A549 (cell line): ENCODE results near the gene SLU7. TPM values are rescaled to one million over a fixed set of nuclear protein-coding genes. Genes with fewer than 3 reads are reported as not detected.

Source experiments
- ATAC-seq, 2 experiments: fragments of 200-7000 bp in 1 of 2; fragments of >200 bp in 1 of 2; cut with Nextera tagmentation in 1 of 2; cut with Tn5 transposase in 1 of 2; 3 replicates each; pipeline versions ENCODE4 v1.8.0 to v1.9.1; 2018 to 2020; ENCODE audit warnings: mild to moderate bottlenecking in 1 of 2, moderate library complexity in 1 of 2
- CTCF ChIA-PET: fragments of 300-600 bp; sonication (Branson Sonifier 250); formaldehyde crosslinking; extraction: SDS; loops from one replicate; lab custom pipeline; 2021; ENCODE audit warnings: antibody characterized with exemption, inconsistent platforms; lab: Yijun Ruan, JAX
- POLR2A ChIA-PET: fragments of 350-600 bp; formaldehyde crosslinking; extraction: SDS; loops from one replicate; lab custom pipeline; 2021; ENCODE audit warnings: antibody characterized with exemption, inconsistent platforms; lab: Yijun Ruan, JAX
- DNase-seq, 2 experiments: peaks; one replicate each; pipeline versions ENCODE4 v3.0.0 to v3.0.0-alpha.2; 2011 to 2016; ENCODE audit warnings: low read depth in 1 of 2, low spot score in 1 of 2
- FAIRE-seq: peaks from 2 replicates; lab custom pipeline; 2011; peaks lifted over from hg19 to GRCh38; lab: Jason Lieb, UNC
- H3K27ac ChIP-seq, 2 experiments: fragments of >200 bp; sonication (Bioruptor Twin); formaldehyde crosslinking; 3 replicates each; pipeline ENCODE4 v1.5.1; 2016 to 2017
- H3K4me1 ChIP-seq: fragments of >200 bp; sonication (Bioruptor Twin); formaldehyde crosslinking; 3 replicates; pipeline ENCODE4 v1.6.1; 2016
- H3K4me2 ChIP-seq: fragments of >200 bp; sonication (Bioruptor Twin); formaldehyde crosslinking; 3 replicates; pipeline ENCODE4 v1.6.1; 2016
- H3K4me3 ChIP-seq: fragments of >200 bp; sonication (Bioruptor Twin); formaldehyde crosslinking; 3 replicates; pipeline ENCODE4 v1.5.1; 2016
- H3K9me3 ChIP-seq: fragments of >200 bp; sonication (Bioruptor Twin); formaldehyde crosslinking; 3 replicates; pipeline ENCODE4 v1.6.1; 2016
- BCL3 ChIP-seq: fragments of >200 bp; sonication (Bioruptor Twin); formaldehyde crosslinking; IDR thresholded peaks from 3 replicates; pipeline ENCODE4 v1.6.1; 2016
- CBX8 ChIP-seq: fragments of 200-600 bp; sonication (generic); IDR thresholded peaks from 2 replicates; pipeline ENCODE4 v1.6.1; 2016
- CEBPB ChIP-seq, 2 experiments: fragments of >200 bp in 1 of 2; sonication (Bioruptor Twin) in 1 of 2; formaldehyde crosslinking in 1 of 2; IDR thresholded peaks; 2 replicates each; pipeline ENCODE4 v1.6.1; 2012 to 2016
- CHD2 ChIP-seq: fragments of 150-350 bp; IDR thresholded peaks from 2 replicates; pipeline ENCODE4 v1.6.1; 2014; ENCODE audit warnings: low read length; ENCODE audit not compliant: partially characterized antibody
- E2F6 ChIP-seq: IDR thresholded peaks from 2 replicates; pipeline ENCODE4 v1.6.1; 2012; ENCODE audit warnings: low read depth, borderline replicate concordance
- EHMT2 ChIP-seq: fragments of 200-600 bp; sonication (generic); IDR thresholded peaks from 2 replicates; pipeline ENCODE4 v1.6.1; 2016; ENCODE audit warnings: antibody characterized with exemption, low read depth, mild to moderate bottlenecking, moderate library complexity
- ESRRA ChIP-seq: fragments of 150-350 bp; IDR thresholded peaks from 2 replicates; pipeline ENCODE4 v1.6.1; 2014; ENCODE audit warnings: mild to moderate bottlenecking, low read length, borderline replicate concordance
- FOSB ChIP-seq: fragments of 250-450 bp; sonication (Bioruptor Pico); IDR thresholded peaks from 2 replicates; pipeline ENCODE4 v1.5.0; 2020; ENCODE audit warnings: mild to moderate bottlenecking, moderate library complexity
- FOSL2 ChIP-seq, 2 experiments: fragments of 450-650 bp in 1 of 2; fragments of >200 bp in 1 of 2; sonication (Bioruptor Twin) in 1 of 2; formaldehyde crosslinking; IDR thresholded peaks; 2 replicates each; pipeline versions ENCODE4 v1.5.0 to v1.6.1; 2016 to 2020; ENCODE audit warnings: mild to moderate bottlenecking in 1 of 2, moderate library complexity in 1 of 2
- HES2 ChIP-seq: fragments of >200 bp; sonication (Bioruptor Twin); formaldehyde crosslinking; IDR thresholded peaks from 2 replicates; pipeline ENCODE4 v1.6.1; 2016
- HEYL ChIP-seq: fragments of 250-450 bp; sonication (Bioruptor Pico); IDR thresholded peaks from 2 replicates; pipeline ENCODE4 v1.8.0; 2021; ENCODE audit warnings: mild to moderate bottlenecking, moderate library complexity
- HOXB13 ChIP-seq: fragments of 250-450 bp; sonication (Bioruptor Pico); IDR thresholded peaks from 2 replicates; pipeline ENCODE4 v1.5.0; 2020; ENCODE audit warnings: low read depth, mild to moderate bottlenecking, moderate library complexity
- HOXB5 ChIP-seq: fragments of 250-450 bp; sonication (Bioruptor Pico); IDR thresholded peaks from 2 replicates; pipeline ENCODE4 v1.5.0; 2020; ENCODE audit warnings: mild to moderate bottlenecking, moderate library complexity
- JUN ChIP-seq, 2 experiments: fragments of >200 bp; sonication (Bioruptor Twin); formaldehyde crosslinking; IDR thresholded peaks; 2 replicates in 1 of 2; 3 replicates in 1 of 2; pipeline ENCODE4 v1.6.1; 2016 to 2017
- JUNB ChIP-seq: fragments of >200 bp; sonication (Bioruptor Twin); formaldehyde crosslinking; IDR thresholded peaks from 2 replicates; pipeline ENCODE4 v1.6.1; 2016
- KDM5A ChIP-seq: fragments of 200-600 bp; sonication (generic); IDR thresholded peaks from 2 replicates; pipeline ENCODE4 v1.6.1; 2016; ENCODE audit warnings: antibody characterized with exemption, mild to moderate bottlenecking
- MAX ChIP-seq: IDR thresholded peaks from 2 replicates; pipeline ENCODE4 v1.6.1; 2012
- MAZ ChIP-seq: fragments of 150-350 bp; IDR thresholded peaks from 2 replicates; pipeline ENCODE4 v1.6.1; 2014; ENCODE audit warnings: antibody characterized with exemption, low read depth, low read length, borderline replicate concordance
- NFE2L2 ChIP-seq: fragments of 150-350 bp; conservative IDR thresholded peaks from 2 replicates; pipeline ENCODE4 v1.6.1; 2014; ENCODE audit warnings: low read length
- NPAS2 ChIP-seq: fragments of 250-450 bp; sonication (Bioruptor Pico); IDR thresholded peaks from 2 replicates; pipeline ENCODE4 v1.8.0; 2022; ENCODE audit warnings: mild to moderate bottlenecking, moderate library complexity, borderline replicate concordance
- PBX3 ChIP-seq: IDR thresholded peaks from 2 replicates; pipeline ENCODE4 v1.6.1; 2012
- PHF8 ChIP-seq: fragments of 200-600 bp; sonication (generic); IDR thresholded peaks from 2 replicates; pipeline ENCODE4 v1.6.1; 2016; ENCODE audit warnings: low read depth, mild to moderate bottlenecking, antibody characterized with exemption, moderate library complexity, borderline replicate concordance
- RARB ChIP-seq: fragments of 250-450 bp; sonication (Bioruptor Pico); IDR thresholded peaks from 2 replicates; pipeline ENCODE4 v1.8.0; 2021; ENCODE audit warnings: mild to moderate bottlenecking, moderate library complexity
- RCOR1 ChIP-seq: fragments of 150-350 bp; IDR thresholded peaks from 2 replicates; pipeline ENCODE4 v1.6.1; 2014; ENCODE audit warnings: antibody characterized with exemption, low read length, low read depth
- RNF2 ChIP-seq: fragments of 200-600 bp; sonication (generic); IDR thresholded peaks from 2 replicates; pipeline ENCODE4 v1.6.1; 2016; ENCODE audit warnings: low read depth, mild to moderate bottlenecking, antibody characterized with exemption, moderate library complexity, borderline replicate concordance
- SMC3 ChIP-seq: fragments of >200 bp; sonication (Bioruptor Twin); formaldehyde crosslinking; IDR thresholded peaks from 3 replicates; pipeline ENCODE4 v1.6.1; 2018; ENCODE audit warnings: inconsistent platforms
- SREBF2 ChIP-seq: fragments of 450-650 bp; IDR thresholded peaks from 2 replicates; pipeline ENCODE4 v1.6.1; 2014; ENCODE audit warnings: mild to moderate bottlenecking, moderate library complexity
- TFCP2L1 ChIP-seq: fragments of 250-450 bp; sonication (Bioruptor Pico); IDR thresholded peaks from 2 replicates; pipeline ENCODE4 v1.5.0; 2021; ENCODE audit warnings: mild to moderate bottlenecking
- ZC3H11A ChIP-seq: fragments of 450-650 bp; IDR thresholded peaks from 2 replicates; pipeline ENCODE4 v1.6.1; 2014; ENCODE audit warnings: antibody characterized with exemption, mild to moderate bottlenecking
- ZFP36 ChIP-seq: fragments of 450-650 bp; IDR thresholded peaks from 2 replicates; pipeline ENCODE4 v1.6.1; 2014; ENCODE audit warnings: borderline replicate concordance; ENCODE audit not compliant: partially characterized antibody
- WGBS: methylation state at CpG from one replicate; pipeline ENCODE4 v1.1.6; 2017; ENCODE audit errors: missing lambda C conversion rate; 5-methylcytosine and 5-hydroxymethylcytosine counted together
- polyA plus RNA-seq, 4 experiments: library from polyadenylated mRNA; depleted of rRNA in 3 of 4; stranded (reverse); fragments of >200 nt; fragmentation: RNase III in 1 of 4; extraction: RNeasy Plus Mini Kit Qiagen cat#74134 plus additional on column Dnase treatment in 1 of 4; gene quantifications; 2 replicates in 3 of 4; 3 replicates in 1 of 4; pipeline ENCODE4 v1.2.3, GENCODE V29; 2011 to 2017

Gene SLU7
- polyA plus RNA-seq, 2 of the 4 experiments (the other 2 are of a cell fraction) = 67.0 to 75.5 TPM

- no peaks in the 10 kb centered on the region for H3K9me3 ChIP-seq
- H3K4me3 ChIP-seq = no peak overlapping the region
- FAIRE-seq (no peak), ATAC-seq (no peak), DNase-seq (no peak)
- POLR2A ChIA-PET = no interaction called here
- CTCF ChIA-PET = interaction anchor here (0.8 to 6.1 kb wide), 3 partner anchors 9 to 48 kb away, joined by 3 to 49 read pairs (median 5); no protein-coding TSS in a partner anchor
- WGBS = 91% methylated on average over 5 of the region's 5 CpGs
- no peak overlapping the region for H3K4me2 ChIP-seq
- TF ChIP-seq HOXB13 (no peak), ZC3H11A (no peak), MAX (no peak), NPAS2 (no peak), PBX3 (no peak), MAZ (no peak), E2F6 (no peak), BCL3 (no peak), CHD2 (no peak), JUNB (no peak), CBX8 (no peak), RNF2 (no peak), SMC3 (no peak), HES2 (no peak), CEBPB (IDR thresholded peaks at IDR 0.05) (no peak), TFCP2L1 (no peak), RARB (CRISPR knock-in tag) (no peak), NFE2L2 (no peak), KDM5A (no peak)
- no peak overlapping the region for H3K27ac ChIP-seq
- peaks cover 17% of the 10 kb centered on the region for H3K4me1 ChIP-seq
Observed at GRCh38 chr5:160466116-160466515, 47.2 kb upstream of the SLU7 start.

- POLR2A ChIA-PET = no interaction called here
- no peak for DNase-seq
- H3K4me2 ChIP-seq = no peak overlapping the region
- 78% methylated on average over 4 of the region's 4 CpGs for WGBS
- TF ChIP-seq ZFP36 (no peak), ZC3H11A (no peak), PBX3 (no peak), SREBF2 (no peak), MAZ (no peak), FOSL2 (IDR thresholded peaks at IDR 0.05) (no peak), FOSL2 (CRISPR knock-in tag; IDR thresholded peaks at IDR 0.05) (no peak), JUNB (no peak), HOXB5 (no peak), SMC3 (no peak), PHF8 (no peak), EHMT2 (no peak), BCL3 (no peak), JUN (IDR thresholded peaks at IDR 0.05) (no peak), NFE2L2 (no peak), RARB (CRISPR knock-in tag) (no peak), HEYL (CRISPR knock-in tag) (no peak), RCOR1 (no peak), FOSB (CRISPR knock-in tag) (no peak), ESRRA (no peak)
- TF ChIP-seq, all 56 proteins: peak for 0
- Histone ChIP-seq H3K4me1 (peaks cover 17% of the 10 kb centered on the region), H3K4me3 (no peak overlapping the region), H3K27ac (no peak overlapping the region), H3K9me3 (no peaks in the 10 kb centered on the region)
- ATAC-seq = no peak
- FAIRE-seq = no peak
- CTCF ChIA-PET = interaction anchor here (6.1 kb wide), 1 partner anchor 25 kb away, joined by 49 read pairs; no protein-coding TSS in a partner anchor
Observed at GRCh38 chr5:160464466-160464797, 45.6 kb upstream of the SLU7 start.
